GM19468 (cell line): ENCODE results near the gene ITM2B.
"Not testable (repeated sequence)": the region's sequence is repeated elsewhere in the genome, so short reads cannot be mapped to it uniquely, and the experiment has no call there.

Experiments used
- ATAC-seq: cut with Tn5 transposase; IDR thresholded peaks from one replicate; pipeline ENCODE4 v1.9.1; 2021; ENCODE audit warnings: mild to moderate bottlenecking, moderate library complexity, moderate number of reproducible peaks; ENCODE audit not compliant: unreplicated experiment; ENCODE audit errors: extremely low read depth

ITM2B gene

DNA sequence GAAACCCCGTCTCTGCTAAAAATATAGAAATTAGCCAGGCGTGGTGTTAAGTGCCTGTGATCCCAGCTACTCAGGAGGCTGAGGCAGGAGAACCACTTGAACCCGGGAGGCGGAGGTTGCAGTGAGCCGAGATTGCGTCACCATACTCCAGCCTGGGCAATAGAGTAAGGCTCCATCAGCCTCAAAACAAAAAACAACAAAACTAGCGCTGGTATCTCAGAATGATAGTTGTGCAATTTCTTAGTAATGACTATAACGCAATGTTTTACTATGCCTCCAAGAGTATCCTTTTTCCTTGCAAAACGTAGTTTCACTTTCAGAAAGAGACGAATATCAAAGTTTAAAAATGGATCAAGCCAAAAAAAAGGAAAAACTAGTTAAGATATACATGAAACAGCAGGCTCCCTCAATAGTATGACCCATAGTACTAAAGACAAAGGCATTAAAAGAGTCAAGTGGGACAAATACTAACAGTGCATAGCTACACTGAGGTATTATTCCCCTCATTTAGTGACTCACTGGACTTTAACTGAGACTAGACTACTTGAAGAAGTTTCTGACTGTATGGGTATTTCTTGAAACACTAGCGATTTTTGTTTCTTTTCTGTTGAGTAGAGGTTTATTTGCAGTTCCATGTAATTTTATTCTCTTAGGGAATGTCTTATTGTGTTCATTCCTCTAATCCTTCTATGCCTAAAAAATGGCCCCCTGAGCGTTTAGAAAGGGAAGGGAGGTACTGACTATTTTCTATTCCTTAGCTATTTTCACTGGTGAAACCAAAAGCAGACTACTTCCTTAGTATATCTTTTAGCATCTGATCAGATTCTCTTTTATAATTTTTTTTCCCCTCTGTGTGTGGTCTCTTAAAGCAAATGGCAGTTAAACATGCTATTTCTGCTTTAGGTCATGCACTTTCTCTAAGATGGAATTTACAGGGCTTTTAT lies 10.4 kb upstream of the ITM2B start:
- ATAC-seq: no peak

DNA sequence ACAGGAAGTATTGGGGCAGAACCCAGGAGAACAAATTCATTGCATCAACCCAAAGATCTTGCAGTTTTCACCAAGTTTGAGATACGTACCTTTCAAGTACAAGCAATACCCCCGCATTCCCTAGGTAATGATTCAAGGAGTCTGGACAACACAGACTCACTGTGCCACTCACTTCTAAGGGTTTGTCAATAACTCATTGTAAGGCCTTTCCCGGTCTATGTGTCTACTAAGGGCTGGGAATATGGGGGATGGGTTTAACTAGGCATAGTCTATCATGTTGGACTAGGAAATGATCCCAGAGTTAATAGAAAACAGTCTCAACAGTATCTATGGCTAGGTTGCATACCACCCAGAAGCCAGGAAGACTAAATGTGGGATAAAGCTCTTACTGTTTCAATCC lies 8.3 kb upstream of the ITM2B start:
- no peak for ATAC-seq

DNA sequence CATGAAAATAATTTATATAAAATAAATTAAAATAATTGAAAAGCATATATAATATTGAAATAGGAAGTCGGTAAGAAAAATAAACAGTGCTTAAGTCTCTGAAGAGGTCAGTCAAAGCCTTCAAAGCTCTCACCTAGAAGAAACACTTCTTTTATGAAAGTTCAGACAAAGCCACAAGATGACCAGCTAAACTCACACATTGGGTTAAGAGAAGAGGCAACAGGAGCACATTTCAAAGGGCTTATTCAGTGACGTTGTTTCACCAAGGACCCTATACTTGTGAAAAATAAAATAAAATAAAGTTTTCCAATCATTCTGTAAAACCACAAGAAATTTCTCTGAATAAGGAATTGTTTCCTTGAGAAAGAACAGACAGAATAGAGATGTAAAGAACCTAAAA lies 2.5 kb upstream of the ITM2B start:
- ATAC-seq: no peak

DNA sequence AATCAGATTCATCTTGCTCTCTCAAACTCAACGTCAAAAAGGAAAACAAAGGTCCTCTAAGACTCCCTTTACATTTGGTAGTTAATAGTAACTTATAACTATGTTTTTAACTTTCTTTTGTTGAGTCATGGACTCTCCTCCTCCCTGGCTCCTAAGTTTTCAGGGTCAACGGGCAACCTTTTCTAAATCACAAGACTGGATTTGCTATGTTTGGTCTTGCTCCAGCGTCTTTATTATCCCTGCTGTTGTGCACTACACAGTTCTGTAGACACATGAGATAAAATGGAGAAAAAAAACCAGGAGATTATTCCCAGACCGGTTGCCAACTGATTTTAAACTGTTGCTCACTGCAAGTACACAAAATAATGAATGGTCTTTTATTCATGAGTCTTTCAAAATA lies 1.9 kb upstream of the ITM2B start:
- ATAC-seq: no peak

DNA sequence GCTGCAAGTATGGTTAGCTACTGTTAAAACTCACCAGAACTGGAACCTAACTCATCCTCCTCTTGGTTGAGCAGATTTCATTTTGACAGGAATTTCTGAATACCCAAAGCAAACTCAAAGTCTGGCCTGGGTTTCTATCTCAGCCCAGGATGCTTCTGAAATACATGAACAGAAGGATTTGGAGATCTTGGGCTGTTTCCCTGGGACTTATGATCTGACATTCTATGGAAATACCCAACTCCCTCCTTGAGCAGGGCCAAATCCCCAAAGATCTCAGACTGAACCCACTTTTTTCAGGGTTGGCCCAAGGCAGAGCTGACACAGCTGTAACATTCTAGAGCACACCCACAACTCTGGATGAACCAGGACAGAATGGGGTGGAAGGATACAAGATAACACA lies 1.1 kb upstream of the ITM2B start:
- ATAC-seq: no peak

DNA sequence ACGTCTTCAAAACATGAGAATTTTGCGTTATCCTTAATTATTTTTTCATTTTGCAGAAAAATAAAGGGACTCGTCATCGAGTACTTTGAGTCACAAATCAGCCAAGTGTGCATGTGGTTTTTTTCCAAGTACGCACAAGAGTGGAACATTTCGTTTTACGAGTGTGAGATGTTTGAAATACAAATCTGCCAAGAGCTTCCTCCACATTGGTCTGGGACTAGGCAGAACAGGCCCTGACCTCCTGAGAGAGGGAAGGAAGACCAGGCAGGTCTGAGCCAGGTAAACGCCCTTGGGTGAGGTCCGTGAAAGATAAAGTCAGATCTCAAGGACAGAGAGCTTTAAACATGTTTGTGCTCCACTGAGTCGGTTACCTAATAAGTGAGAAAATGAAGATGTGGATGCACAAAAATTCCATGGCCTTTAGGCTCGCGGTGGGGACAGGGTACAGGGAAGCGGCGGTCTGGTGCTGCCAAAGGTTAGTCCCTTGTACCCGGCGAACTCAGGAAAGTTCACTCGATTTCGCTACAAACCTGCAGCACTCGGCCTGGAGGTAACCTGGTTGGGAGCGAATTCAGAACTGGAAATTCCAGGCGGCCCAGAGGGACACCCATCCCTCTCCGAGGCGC lies 473 bp upstream of the ITM2B start:
- no peak for ATAC-seq

DNA sequence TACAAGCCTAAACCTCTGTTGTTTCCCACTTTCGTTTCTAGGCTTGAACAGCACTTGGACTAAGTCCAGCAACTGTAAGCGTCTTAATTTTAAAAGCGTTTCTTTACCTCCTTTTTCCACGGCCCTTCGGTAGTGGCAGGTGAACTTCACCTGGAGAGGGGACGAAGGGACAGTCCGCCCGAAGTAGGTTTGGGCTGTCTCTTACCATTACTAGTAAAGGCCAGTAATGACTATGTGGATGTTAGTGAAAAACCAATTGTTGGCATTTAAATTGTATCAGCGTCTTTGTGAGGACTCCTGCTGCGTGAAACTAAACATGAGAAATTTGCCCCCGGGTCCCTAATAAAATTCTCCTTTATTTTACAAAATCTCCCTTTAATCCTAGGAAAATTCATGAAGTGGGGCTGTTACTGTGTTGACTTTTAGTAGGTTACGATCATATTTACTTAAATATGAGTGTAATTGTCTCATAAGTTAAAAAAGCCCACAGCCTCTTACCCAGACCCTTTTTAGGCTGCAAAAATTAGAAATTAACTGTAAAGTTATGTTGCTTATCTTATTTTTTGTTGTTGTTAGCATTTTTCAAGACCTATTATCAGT lies 983 bp downstream of the ITM2B start:
- no peak for ATAC-seq

DNA sequence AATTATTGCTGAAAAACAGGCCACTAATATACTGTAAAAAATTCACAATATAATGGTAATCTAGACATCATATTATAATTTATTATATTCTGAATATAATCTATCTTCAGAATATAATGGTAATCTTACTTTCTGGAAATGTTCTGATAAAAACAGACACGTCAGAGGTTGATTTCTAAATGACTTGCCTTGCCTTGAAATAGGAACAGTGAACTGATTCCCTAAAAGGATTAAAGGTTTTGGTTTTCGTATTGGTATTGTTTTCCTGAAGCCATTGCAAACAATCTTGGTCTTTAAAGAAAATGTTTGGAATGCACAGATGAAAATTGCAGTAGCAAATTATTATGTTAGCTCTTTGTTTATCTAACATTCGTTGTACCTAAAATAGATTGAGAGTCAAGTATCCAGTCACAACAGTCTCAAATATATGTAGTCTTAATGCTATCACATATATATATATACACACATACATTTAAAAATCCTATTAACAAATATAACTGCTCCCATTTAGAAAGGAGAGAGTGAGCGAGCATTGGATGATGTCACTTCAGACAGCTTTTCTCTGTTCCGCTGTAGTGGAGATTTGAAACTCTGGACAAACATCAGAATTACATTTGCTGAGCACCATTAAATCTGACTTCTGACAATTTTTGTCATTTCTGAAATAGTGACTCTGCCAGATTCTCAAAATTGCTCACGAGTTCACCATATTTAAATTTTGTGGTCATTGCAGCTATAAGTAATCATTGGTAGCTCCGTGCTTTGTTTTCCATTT lies 1.7 kb downstream of the ITM2B start:
- peak; percentile 48 for ATAC-seq

DNA sequence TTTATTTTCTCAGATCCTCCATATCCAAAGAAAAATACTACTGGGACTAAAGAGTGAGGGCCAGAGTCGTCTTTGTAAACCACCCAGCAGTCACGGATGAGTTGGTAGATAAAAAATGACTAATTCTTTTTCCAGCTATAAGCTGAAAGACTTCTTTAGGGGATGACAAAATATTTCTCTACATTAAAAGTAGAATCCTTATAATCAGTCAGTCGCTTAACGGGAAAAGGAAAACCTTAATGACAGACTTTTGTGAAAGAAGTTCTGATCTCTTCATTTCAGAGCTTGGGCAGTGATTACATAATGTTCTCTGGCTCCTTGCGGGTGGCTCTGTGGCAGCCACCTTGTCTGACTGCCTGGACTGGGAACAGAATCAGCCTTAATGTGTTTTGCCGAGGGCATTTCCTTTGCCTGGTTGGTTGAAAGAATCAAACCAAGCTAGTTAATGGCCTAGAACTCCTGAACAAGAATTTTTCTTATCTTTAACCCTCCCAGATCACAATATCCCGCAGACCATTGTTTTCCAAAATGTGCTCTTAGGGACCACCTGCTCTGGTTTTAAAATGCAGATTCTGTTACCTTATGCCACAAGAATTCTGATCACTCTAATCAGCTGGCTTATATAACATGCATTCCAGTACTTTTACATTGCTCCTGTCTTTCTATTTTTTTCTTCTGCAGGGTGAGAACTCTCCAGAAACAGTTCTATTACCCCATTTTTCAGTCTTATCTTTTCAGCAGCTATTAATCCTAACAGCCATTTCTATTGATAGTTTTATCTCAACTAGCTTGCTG lies 2.5 kb downstream of the ITM2B start:
- no peak for ATAC-seq

DNA sequence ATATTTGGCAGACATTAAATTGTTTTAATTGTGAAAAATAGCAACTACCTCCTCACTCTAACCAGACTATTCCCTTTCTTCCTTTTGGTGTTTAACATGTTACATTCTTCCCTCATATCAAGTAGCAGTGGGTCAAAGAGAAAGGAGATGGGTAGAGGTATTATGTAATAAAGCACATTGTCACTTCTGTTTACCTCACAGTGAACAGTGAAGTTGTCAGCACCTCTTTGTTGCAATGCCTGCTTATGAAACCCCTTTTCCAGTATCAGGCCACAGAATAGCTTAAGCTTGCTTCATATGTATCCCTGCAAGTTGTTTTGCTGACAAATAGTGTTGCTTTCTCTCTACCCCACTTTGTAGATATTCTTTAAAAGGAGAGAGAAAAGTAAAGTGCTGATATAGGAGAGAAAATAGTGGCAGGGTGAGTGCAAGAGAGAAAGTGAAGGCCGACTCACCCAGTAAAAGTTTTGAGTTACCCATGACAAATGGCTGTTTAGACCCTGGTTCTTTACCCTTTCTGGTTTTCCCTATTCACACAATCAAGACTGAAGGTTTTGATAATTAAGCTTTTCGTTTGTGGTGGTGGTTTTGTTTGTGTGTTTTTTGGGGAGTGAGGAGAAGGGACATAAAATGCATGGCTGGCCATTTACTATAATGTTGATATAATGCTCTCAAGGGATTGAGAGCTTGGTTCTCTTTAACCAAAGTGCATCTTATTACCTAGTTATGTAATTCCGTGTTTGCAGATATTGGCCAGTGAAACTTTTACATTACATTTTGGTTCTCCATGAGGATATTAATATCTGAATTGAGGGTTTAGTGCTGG lies 3.7 kb downstream of the ITM2B start:
- ATAC-seq: no peak

DNA sequence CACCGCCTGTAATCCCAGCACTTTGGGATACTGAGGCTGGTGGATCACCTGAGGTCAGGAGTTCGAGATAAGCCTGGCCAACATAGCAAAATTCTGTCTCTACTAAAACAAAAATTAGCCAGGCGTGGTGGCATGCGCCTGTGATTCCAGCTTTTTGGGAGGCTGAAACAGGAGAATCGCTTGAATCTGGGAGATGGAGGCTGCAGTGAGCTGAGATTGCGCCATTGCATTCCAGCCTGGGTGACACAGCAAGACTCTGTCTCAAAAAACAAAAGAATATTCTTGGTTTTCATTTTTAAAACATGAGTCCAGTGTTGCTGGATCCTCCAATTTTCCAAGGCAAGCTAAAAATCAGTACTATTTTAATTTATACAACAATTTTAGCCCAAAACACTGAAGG lies 6.4 kb downstream of the ITM2B start:
- not testable (repeated sequence) for ATAC-seq

DNA sequence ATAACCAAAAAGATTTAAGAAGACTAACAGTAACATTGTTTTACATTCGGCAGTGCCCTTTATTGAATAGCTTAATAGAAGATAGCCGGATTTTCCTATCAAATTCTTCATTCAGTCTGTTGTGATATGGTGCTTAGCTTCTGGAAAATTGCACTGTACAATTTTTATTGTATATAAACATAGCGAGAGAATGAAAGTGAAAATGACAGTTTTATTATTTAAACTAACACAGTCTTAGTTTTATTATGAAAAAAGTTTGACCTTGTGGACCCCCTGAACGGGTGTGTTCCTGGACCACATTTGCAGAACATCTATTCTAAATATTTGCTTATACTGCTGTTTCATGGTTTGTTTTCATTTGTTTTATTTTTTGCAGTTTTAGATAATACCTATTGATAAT lies 8.6 kb downstream of the ITM2B start:
- no peak for ATAC-seq

DNA sequence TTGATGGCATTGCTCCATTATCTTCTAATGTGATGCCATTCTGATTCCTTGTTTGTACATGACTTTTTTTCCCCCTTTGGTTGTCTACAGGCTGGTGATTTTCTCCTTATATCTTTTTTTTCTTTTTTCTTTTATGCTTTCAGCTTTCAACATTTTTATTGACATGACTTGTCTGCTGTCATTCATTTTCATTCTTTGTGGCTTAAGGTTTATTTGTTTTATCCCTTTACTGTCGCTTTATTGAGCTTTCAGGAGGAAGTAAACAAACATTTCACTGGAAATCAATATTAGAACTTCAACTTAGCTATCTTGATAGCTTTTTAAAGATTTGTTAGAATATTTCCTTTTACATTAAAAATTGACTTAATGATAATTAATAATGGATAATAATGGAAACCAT lies 9.7 kb downstream of the ITM2B start:
- no peak for ATAC-seq

DNA sequence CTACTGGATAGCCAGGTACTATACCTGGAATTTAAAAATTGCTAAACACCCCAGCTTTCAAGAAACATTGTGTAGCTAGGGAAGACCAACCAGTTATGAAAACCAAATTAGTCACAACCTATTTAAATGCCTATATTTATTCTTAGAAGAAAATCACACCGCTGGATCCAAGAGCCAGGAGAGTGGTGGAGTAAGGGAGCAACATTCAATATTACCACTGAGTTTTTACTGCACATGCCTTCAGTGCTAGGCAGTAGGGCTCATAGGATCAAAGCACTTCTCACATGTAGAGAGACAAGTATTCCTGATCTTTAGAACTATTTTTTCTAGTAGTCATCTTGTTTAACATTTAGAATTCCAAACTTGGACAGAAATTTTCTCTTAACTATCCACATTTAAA lies 11.2 kb downstream of the ITM2B start:
- no peak for ATAC-seq

DNA sequence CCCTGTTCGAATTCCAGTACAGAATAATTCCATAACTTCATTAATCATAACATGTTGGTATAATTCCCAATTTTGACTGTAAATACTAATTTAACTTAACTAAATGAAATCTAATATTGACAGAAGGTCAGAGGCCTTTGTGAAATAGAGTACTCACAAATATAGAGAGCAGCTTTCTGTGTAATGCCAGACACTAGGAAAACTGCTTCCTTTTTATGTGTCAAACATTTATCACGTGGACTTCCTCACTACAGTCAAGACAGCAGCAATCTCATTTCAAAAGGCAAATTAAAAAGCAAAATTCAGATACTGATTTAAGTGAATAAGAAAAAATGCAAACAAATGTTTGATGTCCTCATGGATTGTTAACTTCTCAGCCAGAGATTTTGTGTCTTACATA lies 13.1 kb downstream of the ITM2B start:
- ATAC-seq: no peak

DNA sequence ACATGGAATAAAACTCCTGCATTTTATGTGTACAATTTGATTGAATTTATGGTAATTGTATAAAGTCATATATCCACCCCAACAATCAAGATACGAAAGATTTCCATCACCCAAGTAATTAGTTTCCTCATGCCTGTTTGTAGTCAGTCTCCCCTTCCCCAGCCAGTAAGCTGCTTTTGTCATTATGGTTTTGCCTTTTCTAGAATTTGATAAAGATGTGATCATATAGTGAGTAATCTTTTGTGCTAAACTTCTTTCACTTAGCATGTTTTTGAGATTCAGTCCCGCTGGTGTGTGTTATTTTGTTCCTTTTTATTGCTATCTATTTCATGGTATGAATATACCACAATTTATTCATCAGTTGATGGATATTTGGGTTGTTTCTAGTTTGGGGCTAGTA lies 16.0 kb downstream of the ITM2B start:
- no peak for ATAC-seq

DNA sequence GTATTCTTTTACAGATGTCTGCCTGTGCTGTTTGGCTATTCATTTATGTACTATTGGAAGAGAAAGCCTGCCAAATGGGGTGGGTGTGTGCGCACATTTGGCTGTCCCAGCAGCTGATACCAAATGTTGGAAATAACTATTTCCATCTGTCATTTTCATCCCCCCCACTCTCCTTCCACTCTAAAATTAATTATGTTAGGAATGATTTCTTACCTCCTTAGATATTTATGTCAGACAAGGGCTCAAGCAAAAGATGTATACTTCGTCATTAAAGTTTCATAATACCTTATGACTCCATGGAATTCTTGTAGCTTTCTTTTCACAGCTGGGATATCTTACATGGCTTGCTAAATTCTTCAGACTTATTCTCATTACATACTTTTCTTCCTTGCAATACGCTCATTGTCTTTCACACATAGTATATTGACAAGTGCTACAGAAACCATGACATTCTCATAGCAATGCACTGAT lies 18.6 kb downstream of the ITM2B start:
- ATAC-seq: no peak

DNA sequence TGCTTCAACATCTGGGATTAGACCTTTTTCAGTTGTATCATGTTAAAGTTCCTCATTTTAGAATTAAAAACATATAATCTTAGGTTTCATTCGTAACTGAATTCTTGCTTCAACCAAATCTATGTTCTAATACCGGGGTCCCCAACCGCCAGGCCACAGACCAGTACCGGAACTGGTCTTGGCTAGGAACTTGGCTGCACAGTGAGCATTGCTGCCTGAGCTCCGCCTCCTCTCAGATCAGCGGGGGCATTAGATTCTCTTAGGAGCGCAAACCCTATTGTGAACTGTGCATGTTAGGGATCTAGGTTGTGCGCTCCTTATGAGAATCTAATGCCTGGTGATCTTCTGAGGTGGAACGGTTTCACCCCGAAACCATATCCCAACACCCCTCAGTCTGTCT lies 19.2 kb downstream of the ITM2B start:
- no peak for ATAC-seq

DNA sequence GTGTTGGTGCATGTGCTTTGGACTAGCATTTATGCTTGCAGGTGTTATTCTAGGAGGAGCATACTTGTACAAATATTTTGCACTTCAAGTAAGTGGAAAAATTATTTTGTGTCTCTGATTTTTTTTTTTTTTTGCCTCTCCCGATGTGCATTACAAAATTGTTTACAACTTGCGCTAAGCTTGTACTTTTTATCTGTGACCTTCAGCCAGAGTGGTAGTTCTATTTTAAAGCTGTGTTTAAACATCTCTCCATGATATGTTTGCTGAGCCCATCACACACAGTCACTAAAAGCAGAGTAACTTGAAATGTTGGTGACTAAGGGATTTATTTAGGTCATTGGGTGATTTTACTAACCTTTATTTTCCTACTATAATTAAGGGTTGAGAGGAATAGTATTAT lies 20.8 kb downstream of the ITM2B start:
- no peak for ATAC-seq
